ENCODE results near the gene GATAD2B.

GRCh38 chr1:153794624-153795329 is 128.0 kb downstream of the GATAD2B start:
- TF ChIP-seq YY1 (IDR thresholded peaks at IDR 0.05; ENCODE audit: insufficient read depth, insufficient read length) = no peak
- TF ChIP-seq SUZ12 (IDR thresholded peaks at IDR 0.05; ENCODE audit: extremely low read depth, insufficient read depth, insufficient read length) = no peak

All from NT2/D1 (cell line).